NB4 (cell line): Measurements from ENCODE around the gene FIG4.
"Not testable (repeated sequence)": the region's sequence is repeated elsewhere in the genome, so short reads cannot be mapped to it uniquely, and the experiment has no call there.

Experiments
- CTCF ChIP-seq: IDR thresholded peaks from one replicate; pipeline ENCODE4 v1.5.1; 2012; ENCODE audit warnings: low read depth, low read length
- MAX ChIP-seq: IDR thresholded peaks from 2 replicates; pipeline ENCODE4 v1.6.1; 2011; ENCODE audit warnings: low read depth, low read length
- MYC ChIP-seq: IDR thresholded peaks from 2 replicates; pipeline ENCODE4 v1.6.1; 2011; ENCODE audit warnings: low read depth, low read length
- POLR2A ChIP-seq: IDR thresholded peaks from 2 replicates; pipeline ENCODE4 v1.6.1; 2011; ENCODE audit warnings: mild to moderate bottlenecking; ENCODE audit not compliant: insufficient read length; ENCODE audit errors: extremely low read depth

GRCh38 chr6:109869398-109870088 lies 178.4 kb downstream of the FIG4 start:
- not testable (repeated sequence) for TF ChIP-seq MAX, CTCF, POLR2A, MYC
